Measurements from ENCODE around the gene BTNL9. TPM values are rescaled to one million over a fixed set of nuclear protein-coding genes. Genes with fewer than 3 reads are reported as not detected.
"Not testable (repeated sequence)": the region's sequence is repeated elsewhere in the genome, so short reads cannot be mapped to it uniquely, and the experiment has no call there.

BTNL9 gene
- total RNA-seq, 4 donors from 2014 or later, result 2.5 to 96.5 (median 15.4) TPM

DNA sequence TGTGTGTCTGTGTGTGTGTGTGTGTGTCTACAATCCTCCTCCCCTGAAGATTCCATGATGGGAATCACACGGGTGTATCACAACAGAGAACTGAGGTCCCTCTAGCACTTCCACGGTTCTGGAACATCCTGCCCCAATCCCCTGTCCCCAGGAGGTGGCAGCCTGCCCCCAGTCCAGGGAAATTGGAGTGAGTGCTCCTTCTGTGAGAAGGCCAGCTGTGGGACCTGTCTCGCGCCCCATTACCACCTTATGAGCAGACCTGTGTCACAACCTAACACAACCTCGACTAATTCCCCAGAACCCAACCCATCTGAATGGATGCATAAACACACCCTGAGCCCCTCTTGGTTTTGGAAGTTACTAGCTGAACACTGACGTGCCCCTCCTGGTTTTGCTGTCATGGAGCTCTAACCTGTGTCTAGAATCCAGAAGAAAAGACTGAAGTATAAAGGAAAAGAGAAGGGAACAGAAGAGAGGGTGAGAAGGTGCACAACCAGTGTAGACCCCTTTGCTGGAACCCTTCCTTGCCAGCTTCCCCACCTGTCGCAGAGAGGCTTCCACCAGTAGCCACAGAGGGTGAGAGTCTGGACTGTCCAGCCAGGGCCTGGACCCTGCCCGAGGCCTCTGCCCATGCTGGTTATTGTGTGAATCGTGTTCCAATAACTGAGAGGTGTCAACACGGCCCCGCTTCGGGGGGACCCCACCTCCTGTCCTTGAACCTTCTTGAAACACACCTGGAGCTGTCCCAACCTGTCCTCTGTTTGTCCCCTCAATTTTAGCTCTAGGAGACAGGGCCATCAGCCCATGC, 3.4 kb downstream of the BTNL9 start:
- Histone ChIP-seq H3K9me3 (no peaks in the 10 kb centered on the region), H3K4me3 (no peak overlapping the region), H3K27ac (no peak overlapping the region), H3K36me3 (no peaks in the 10 kb centered on the region), H3K4me1 (no peaks in the 10 kb centered on the region), H3K27me3 (peaks cover 52% of the 10 kb centered on the region)
- in situ Hi-C loops (cut with MboI; ENCODE audit: low pct_ligation_motif_present in 1 of 4, low pct_unique_long_range_greater_than_20kb in 1 of 4, low sequenced_read_pairs in 3 of 4), result no loop called here
- no peak for TF ChIP-seq EP300 (IDR thresholded peaks at IDR 0.05; ENCODE audit: low read depth)
- TF ChIP-seq, protein P1, sequence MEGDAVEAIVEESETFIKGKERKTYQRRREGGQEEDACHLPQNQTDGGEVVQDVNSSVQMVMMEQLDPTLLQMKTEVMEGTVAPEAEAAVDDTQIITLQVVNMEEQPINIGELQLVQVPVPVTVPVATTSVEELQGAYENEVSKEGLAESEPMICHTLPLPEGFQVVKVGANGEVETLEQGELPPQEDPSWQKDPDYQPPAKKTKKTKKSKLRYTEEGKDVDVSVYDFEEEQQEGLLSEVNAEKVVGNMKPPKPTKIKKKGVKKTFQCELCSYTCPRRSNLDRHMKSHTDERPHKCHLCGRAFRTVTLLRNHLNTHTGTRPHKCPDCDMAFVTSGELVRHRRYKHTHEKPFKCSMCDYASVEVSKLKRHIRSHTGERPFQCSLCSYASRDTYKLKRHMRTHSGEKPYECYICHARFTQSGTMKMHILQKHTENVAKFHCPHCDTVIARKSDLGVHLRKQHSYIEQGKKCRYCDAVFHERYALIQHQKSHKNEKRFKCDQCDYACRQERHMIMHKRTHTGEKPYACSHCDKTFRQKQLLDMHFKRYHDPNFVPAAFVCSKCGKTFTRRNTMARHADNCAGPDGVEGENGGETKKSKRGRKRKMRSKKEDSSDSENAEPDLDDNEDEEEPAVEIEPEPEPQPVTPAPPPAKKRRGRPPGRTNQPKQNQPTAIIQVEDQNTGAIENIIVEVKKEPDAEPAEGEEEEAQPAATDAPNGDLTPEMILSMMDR (IDR thresholded peaks at IDR 0.05), result no peak
- TF ChIP-seq POLR2A (IDR thresholded peaks at IDR 0.05), result no peak
- TF ChIP-seq POLR2AphosphoS5 (IDR thresholded peaks at IDR 0.05), result no peak
- 71 to 100% methylated on average over 1 to 12 of the region's 12 CpGs for WGBS, 2 donors (ENCODE audit: low coverage in 1 of 2)
- intact Hi-C loops (cut with DNase I; ENCODE audit: low total_unique reads), result no loop called here
- no peak for DNase-seq

DNA sequence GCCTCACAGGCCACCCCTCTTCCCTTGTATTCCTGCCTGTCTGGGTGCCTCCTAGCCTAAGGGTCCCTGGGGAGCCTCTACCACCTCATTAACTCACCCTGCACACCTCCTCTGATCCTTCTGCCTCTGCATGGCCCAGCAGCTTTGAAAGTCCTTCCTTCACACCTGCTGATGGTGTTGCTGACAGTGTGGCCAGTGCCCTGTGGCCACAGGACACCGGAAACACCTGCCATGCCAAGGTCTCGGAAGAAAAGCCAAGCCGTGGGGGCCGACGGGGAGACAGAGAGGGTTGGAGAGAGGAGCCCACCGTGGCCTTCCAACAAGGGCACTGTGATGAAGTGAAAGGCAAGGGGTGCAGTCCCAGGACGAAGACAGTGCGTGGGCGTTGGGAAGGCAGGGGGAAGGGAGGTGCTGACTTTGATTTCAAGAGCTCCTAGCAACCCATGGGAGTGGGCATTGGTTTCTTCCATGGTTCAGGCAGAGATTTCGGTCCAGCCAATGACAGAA, 4.1 kb downstream of the BTNL9 start:
- intact Hi-C loops (cut with DNase I; ENCODE audit: low total_unique reads), result no loop called here
- H3K4me3 ChIP-seq, result no peak overlapping the region
- peaks cover 51% of the 10 kb centered on the region for H3K27me3 ChIP-seq
- DNase-seq, result no peak
- H3K4me1 ChIP-seq, result no peaks in the 10 kb centered on the region
- 79 to 80% methylated on average over 5 to 10 of the region's 10 CpGs for WGBS, 2 donors (ENCODE audit: low coverage in 1 of 2)
- in situ Hi-C loops (cut with MboI; ENCODE audit: low pct_ligation_motif_present in 1 of 4, low pct_unique_long_range_greater_than_20kb in 1 of 4, low sequenced_read_pairs in 3 of 4), result no loop called here
- H3K36me3 ChIP-seq, result no peaks in the 10 kb centered on the region
- no peaks in the 10 kb centered on the region for H3K9me3 ChIP-seq
- TF ChIP-seq POLR2A (IDR thresholded peaks at IDR 0.05), result no peak
- TF ChIP-seq, protein P1 (IDR thresholded peaks at IDR 0.05), result no peak
- TF ChIP-seq POLR2AphosphoS5 (IDR thresholded peaks at IDR 0.05), result no peak
- TF ChIP-seq EP300 (IDR thresholded peaks at IDR 0.05; ENCODE audit: low read depth), result no peak
- H3K27ac ChIP-seq, result no peak overlapping the region

DNA sequence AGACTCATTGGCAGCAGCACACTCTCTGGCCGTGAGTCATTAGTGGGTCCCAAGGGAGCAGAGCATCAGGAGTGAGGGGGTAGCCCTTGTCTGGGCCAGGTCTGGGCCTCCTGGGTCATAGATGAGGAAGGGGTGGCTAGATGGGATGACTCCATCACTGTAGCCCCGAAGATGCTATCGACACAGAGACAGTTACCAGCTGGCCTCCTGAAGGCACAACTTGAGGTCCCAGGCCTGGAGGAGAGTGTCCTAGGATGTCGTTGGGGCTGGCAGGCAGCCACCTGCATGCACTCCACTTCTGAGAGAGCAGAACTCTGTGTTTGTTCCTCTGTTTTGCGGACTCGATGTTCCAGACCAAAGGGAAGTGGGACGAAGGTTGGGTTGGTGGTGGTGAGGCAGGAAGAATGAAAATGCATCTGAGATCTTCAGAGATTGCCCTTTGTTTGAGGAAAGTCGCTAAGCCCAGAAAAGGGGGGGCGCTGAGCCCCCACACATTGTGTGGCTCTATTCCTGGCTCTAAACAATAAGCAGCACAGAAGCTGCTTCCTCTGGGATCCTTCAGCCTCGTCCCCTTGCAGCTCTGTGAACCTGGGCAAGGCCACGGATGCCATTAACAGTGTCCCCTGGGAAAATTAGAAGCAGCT, 4.7 kb downstream of the BTNL9 start:
- Histone ChIP-seq H3K4me1 (no peaks in the 10 kb centered on the region), H3K4me3 (no peak overlapping the region), H3K27ac (no peak overlapping the region), H3K36me3 (no peaks in the 10 kb centered on the region), H3K9me3 (no peaks in the 10 kb centered on the region), H3K27me3 (peaks cover 57% of the 10 kb centered on the region)
- no peak for DNase-seq
- WGBS, 2 donors (ENCODE audit: low coverage in 1 of 2), result 60% methylated on average over 11 of the region's 11 CpGs; no CpG with 5 or more reads in 1 of the 2 donors
- TF ChIP-seq POLR2A (IDR thresholded peaks at IDR 0.05), result no peak
- no peak for TF ChIP-seq POLR2AphosphoS5 (IDR thresholded peaks at IDR 0.05)
- no peak for TF ChIP-seq EP300 (IDR thresholded peaks at IDR 0.05; ENCODE audit: low read depth)
- TF ChIP-seq, protein P1 (IDR thresholded peaks at IDR 0.05), result no peak
- in situ Hi-C loops (cut with MboI; ENCODE audit: low pct_ligation_motif_present in 1 of 4, low pct_unique_long_range_greater_than_20kb in 1 of 4, low sequenced_read_pairs in 3 of 4), result no loop called here
- intact Hi-C loops (cut with DNase I; ENCODE audit: low total_unique reads), result no loop called here

DNA sequence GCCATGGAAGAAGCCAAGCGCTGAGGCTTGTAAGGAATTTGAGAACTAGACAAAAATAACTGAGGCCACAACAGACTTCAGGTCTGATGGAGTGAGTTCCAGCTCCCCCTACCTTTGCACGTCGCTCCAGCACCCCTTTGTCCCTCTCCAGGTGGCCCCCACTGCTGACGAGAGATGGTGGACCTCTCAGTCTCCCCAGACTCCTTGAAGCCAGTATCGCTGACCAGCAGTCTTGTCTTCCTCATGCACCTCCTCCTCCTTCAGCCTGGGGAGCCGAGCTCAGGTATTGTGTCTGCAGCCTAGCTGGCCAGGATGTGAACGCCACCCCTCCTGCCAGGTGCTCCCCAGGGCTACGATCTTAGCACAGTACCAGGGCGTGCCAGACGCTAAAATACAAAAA, 5.2 kb downstream of the BTNL9 start:
- no peaks in the 10 kb centered on the region for H3K36me3 ChIP-seq
- H3K27ac ChIP-seq, result no peak overlapping the region
- TF ChIP-seq, protein P1 (IDR thresholded peaks at IDR 0.05), result no peak
- TF ChIP-seq POLR2AphosphoS5 (IDR thresholded peaks at IDR 0.05) (no peak), EP300 (IDR thresholded peaks at IDR 0.05; ENCODE audit: low read depth) (no peak), POLR2A (IDR thresholded peaks at IDR 0.05) (no peak)
- H3K27me3 ChIP-seq, result peaks cover 60% of the 10 kb centered on the region
- WGBS, 2 donors (ENCODE audit: low coverage in 1 of 2), result 35 to 42% methylated on average over 2 to 9 of the region's 10 CpGs
- no peak for DNase-seq
- intact Hi-C loops (cut with DNase I; ENCODE audit: low total_unique reads), result no loop called here
- H3K9me3 ChIP-seq, result no peaks in the 10 kb centered on the region
- H3K4me3 ChIP-seq, result no peak overlapping the region
- H3K4me1 ChIP-seq, result no peaks in the 10 kb centered on the region
- in situ Hi-C loops (cut with MboI; ENCODE audit: low pct_ligation_motif_present in 1 of 4, low pct_unique_long_range_greater_than_20kb in 1 of 4, low sequenced_read_pairs in 3 of 4), result no loop called here

DNA sequence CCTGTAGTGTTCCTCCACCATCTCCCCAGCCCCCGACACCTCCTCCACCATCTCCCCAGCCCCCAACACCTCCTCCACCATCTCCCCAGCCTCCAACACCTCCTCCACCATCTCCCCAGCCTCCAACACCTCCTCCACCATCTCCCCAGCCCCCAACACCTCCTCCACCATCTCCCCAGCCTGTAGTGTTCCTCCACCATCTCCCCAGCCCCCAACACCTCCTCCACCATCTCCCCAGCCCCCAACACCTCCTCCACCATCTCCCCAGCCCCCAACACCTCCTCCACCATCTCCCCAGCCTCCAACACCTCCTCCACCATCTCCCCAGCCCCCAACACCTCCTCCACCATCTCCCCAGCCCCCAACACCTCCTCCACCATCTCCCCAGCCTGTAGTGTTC, 5.8 kb downstream of the BTNL9 start:
- in situ Hi-C loops (cut with MboI; ENCODE audit: low pct_ligation_motif_present in 1 of 4, low pct_unique_long_range_greater_than_20kb in 1 of 4, low sequenced_read_pairs in 3 of 4); intact Hi-C loops (cut with DNase I; ENCODE audit: low total_unique reads); DNase-seq; H3K4me1 ChIP-seq; H3K27ac ChIP-seq; H3K9me3 ChIP-seq; H3K4me3 ChIP-seq; H3K36me3 ChIP-seq: not testable (repeated sequence)
- peaks cover 65% of the 10 kb centered on the region for H3K27me3 ChIP-seq
- 20 to 40% methylated on average over 1 of the region's 1 CpG for whole genome bisulfite sequencing, 2 donors (ENCODE audit: low coverage in 1 of 2)

Measured in transverse colon (tissue), 4 donors.